ENCODE results near the gene PTPRT.

Gene PTPRT

GRCh38 chr20:43229696-43230095 is 40.0 kb upstream of the PTPRT start:
- no peak overlapping the region for H3K4me3 Mint-ChIP-seq
- no peak for DNase-seq
- H3K36me3 Mint-ChIP-seq (ENCODE audit: low read depth): no peaks in the 10 kb centered on the region
- H3K9me3 Mint-ChIP-seq: no peaks in the 10 kb centered on the region
- H3K27ac Mint-ChIP-seq: no peak overlapping the region
- H3K27me3 Mint-ChIP-seq (ENCODE audit: low read depth, poor library complexity): peaks cover 14% of the 10 kb centered on the region
- no peak for TF ChIP-seq CTCF (IDR thresholded peaks at IDR 0.05)
- peaks cover 4% of the 10 kb centered on the region for H3K4me1 Mint-ChIP-seq

DNA sequence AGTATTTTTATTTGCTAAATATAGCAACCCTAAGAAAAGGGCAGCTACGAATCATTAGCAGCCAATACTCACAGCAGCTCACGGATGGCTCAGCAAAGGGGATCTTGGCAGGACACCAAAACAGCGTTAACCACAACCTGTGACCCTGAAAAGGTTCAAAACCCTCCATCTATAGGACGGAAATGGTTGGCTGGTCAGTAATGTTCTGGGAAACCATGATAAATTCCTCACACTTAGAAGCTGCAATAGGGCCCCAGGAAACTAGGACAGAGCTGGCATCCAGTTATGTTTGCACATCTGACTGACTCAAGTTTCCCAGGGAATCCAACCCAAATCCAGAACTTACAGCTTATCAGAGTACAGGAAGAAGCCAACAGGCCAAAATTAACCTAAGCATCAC is 30.9 kb upstream of the PTPRT start:
- Mint-ChIP-seq H3K4me1 (peaks cover 5% of the 10 kb centered on the region), H3K27me3 (ENCODE audit: low read depth, poor library complexity) (peaks cover 37% of the 10 kb centered on the region)
- DNase-seq: no peak

DNA sequence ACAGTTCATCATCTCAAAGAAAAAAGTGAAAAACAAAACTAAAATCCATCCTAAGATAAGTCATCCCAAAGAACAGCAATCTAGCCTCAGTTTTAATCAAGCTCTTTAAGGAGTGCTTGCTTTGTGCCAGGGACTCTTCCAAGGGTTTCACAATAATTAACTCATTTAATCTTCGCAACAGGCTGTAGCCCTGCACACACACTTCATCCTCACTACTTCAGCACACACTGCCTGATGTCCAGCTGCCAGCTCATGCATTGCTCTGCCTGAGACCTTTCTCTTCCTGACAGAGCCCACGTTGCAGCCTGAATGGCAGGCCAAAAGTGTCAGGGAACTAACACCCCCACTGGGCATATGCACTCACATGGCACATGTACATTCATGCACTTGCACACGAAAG is 21.2 kb upstream of the PTPRT start:
- H3K36me3 Mint-ChIP-seq (ENCODE audit: low read depth): no peaks in the 10 kb centered on the region
- no peak for TF ChIP-seq CTCF (IDR thresholded peaks at IDR 0.05)
- no peaks in the 10 kb centered on the region for H3K4me1 Mint-ChIP-seq
- H3K9me3 Mint-ChIP-seq: peaks cover under 1% of the 10 kb centered on the region
- no peak overlapping the region for H3K27ac Mint-ChIP-seq
- H3K4me3 Mint-ChIP-seq: no peak overlapping the region
- no peak for DNase-seq
- H3K27me3 Mint-ChIP-seq (ENCODE audit: low read depth, poor library complexity): peaks cover 12% of the 10 kb centered on the region

More for the DNA sequence above, 30.9 kb upstream of the PTPRT start:
- Mint-ChIP-seq H3K9me3 (no peaks in the 10 kb centered on the region), H3K36me3 (ENCODE audit: low read depth) (no peaks in the 10 kb centered on the region), H3K27ac (no peak overlapping the region), H3K4me3 (no peak overlapping the region)
- no peak for TF ChIP-seq CTCF (IDR thresholded peaks at IDR 0.05)

DNA sequence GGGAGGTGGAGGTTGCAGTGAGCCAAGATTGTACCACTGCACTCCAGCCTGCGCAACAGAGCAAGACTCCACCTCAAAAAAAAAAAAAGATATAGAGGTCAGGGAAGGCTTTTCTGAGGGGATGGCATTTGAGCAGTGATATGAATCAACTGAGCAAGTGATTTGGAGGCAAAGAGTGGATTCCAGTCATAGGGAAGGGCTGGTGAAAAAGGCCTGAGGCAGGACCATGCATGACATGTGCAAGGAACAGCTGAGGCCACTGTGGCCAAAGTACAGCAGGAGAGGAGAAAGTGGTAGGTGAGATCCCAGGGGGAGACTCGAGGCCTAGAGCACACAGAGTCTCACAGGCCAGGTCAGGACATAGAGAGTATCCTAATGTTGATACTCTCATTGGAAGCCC is 20.1 kb upstream of the PTPRT start:
- TF ChIP-seq CTCF (IDR thresholded peaks at IDR 0.05): no peak
- DNase-seq: no peak
- Mint-ChIP-seq H3K27me3 (ENCODE audit: low read depth, poor library complexity) (peaks cover 12% of the 10 kb centered on the region), H3K36me3 (ENCODE audit: low read depth) (no peaks in the 10 kb centered on the region), H3K4me3 (no peak overlapping the region), H3K4me1 (no peaks in the 10 kb centered on the region), H3K27ac (no peak overlapping the region), H3K9me3 (peaks cover 9% of the 10 kb centered on the region)

GRCh38 chr20:43205699-43206098 is 16.0 kb upstream of the PTPRT start:
- Mint-ChIP-seq H3K9me3 (peaks cover 13% of the 10 kb centered on the region), H3K27me3 (ENCODE audit: low read depth, poor library complexity) (peaks cover 8% of the 10 kb centered on the region), H3K27ac (no peak overlapping the region), H3K4me3 (no peak overlapping the region), H3K4me1 (peaks cover 16% of the 10 kb centered on the region), H3K36me3 (ENCODE audit: low read depth) (no peaks in the 10 kb centered on the region)
- no peak for DNase-seq
- no peak for TF ChIP-seq CTCF (IDR thresholded peaks at IDR 0.05)

- Mint-ChIP-seq H3K27me3 (ENCODE audit: low read depth, poor library complexity) (peaks cover 9% of the 10 kb centered on the region), H3K4me1 (peaks cover 16% of the 10 kb centered on the region), H3K36me3 (ENCODE audit: low read depth) (no peaks in the 10 kb centered on the region), H3K4me3 (no peak overlapping the region), H3K9me3 (peaks cover 13% of the 10 kb centered on the region), H3K27ac (no peak overlapping the region)
- no peak for TF ChIP-seq CTCF (IDR thresholded peaks at IDR 0.05)
- no peak for DNase-seq
Measured at GRCh38 chr20:43202100-43202499, 12.4 kb upstream of the PTPRT start.

Data from nephron progenitor cell (in vitro differentiated cells).